SK-N-MC (cell line): ENCODE data around the gene RIMBP2.

ENCODE experiments used
- EZH2 ChIP-seq: fragments of 200-600 bp; sonication (generic); IDR thresholded peaks from one replicate; pipeline ENCODE4 v1.6.1; 2017; ENCODE audit warnings: antibody characterized with exemption
- FOXP2 ChIP-seq: optimal IDR thresholded peaks from 2 replicates; pipeline ENCODE3; 2011; ENCODE audit warnings: mild to moderate bottlenecking, moderate library complexity; ENCODE audit not compliant: insufficient read depth; ENCODE audit errors: extremely low read length, control extremely low read depth
- POLR2AphosphoS5 ChIP-seq: IDR thresholded peaks from 2 replicates; pipeline ENCODE4 v1.6.1; 2012; ENCODE audit warnings: mild to moderate bottlenecking, low read depth, low read length, borderline replicate concordance

DNA sequence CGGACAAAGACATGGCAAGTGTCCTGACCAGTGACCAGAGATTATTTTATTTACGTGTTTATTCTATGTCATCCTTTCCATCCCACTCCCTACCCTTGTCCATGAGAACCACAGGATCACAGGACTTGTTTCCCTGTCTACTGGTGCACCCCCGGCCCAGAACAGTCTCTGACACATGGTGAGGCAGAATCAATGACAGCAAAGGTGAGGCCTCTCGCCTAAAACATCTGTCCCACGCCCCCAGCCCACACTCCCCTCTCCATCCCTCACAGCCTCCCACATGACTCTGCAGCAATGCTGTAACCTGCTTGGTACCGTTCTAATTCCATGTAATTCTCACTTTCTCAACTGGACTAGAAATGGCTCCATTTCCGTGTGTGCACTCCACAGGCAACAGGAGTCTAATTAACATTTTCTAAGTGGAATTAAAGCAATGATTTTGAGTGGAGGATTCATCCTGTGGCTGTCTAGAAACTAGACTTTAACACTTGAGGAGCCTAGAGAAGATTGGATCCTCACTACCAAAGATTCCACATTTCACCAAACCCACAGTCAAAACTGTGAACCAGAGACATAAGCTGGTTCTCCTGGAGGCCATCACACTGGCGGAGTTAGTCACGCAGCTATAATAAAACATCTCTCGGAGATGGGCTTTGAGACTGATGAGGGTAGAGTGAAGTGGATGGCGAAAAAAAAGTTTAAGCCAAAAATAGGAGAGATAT is 228.3 kb downstream of the RIMBP2 start:
- TF ChIP-seq EZH2 (no peak), POLR2AphosphoS5 (no peak), FOXP2 (no peak)
